Measurements from ENCODE around the gene CFAP100. TPM values are rescaled to one million over a fixed set of nuclear protein-coding genes. Genes with fewer than 3 reads are reported as not detected.

The CFAP100 gene
- total RNA-seq, 1 donor from 2014 or later = not detected

DNA sequence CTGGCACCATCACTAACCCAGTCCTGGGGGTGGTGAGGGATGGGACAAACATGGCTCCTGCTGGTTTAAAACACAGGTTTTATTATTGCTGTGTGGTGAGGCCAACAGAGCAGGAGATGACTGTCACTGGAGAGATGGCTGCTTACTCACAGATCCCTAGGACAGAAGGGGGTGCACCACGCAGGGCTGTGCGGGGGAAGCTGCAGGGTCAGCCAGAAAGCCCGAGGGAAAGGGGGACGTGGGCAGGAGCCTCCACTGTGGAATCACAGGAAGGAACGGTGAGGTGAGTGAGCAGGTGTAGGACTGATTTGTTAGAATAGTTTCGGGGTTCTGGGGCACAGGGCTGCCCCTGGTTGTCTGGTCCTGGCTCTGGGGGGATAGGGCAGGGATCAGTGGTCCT, 7.5 kb downstream of the CFAP100 start:
- Histone ChIP-seq H3K27me3 (no peaks in the 10 kb centered on the region), H2AFZ (replicated peaks) (no peak overlapping the region), H3K36me3 (no peaks in the 10 kb centered on the region), H3K4me3 (no peak overlapping the region), H3F3A (ENCODE audit: low read depth) (no peaks in the 10 kb centered on the region), H3K79me2 (ENCODE audit: low read depth) (no peaks in the 10 kb centered on the region), H3K4me1 (no peaks in the 10 kb centered on the region), H4K20me1 (ENCODE audit: low read depth) (no peaks in the 10 kb centered on the region), H3K27ac (no peak overlapping the region), H3K9me3 (ENCODE audit: low read depth) (no peaks in the 10 kb centered on the region), H3K4me2 (no peak overlapping the region), H3K9ac (no peak overlapping the region)
- Mint-ChIP-seq H3K4me3 (no peak overlapping the region), H3K27ac (no peak overlapping the region), H3K9me3 (no peaks in the 10 kb centered on the region), H3K4me1 (peaks cover 11% of the 10 kb centered on the region), H3K36me3 (peaks cover 3% of the 10 kb centered on the region), H3K27me3 (ENCODE audit: insufficient read depth, low read depth) (peaks cover 10% of the 10 kb centered on the region)
- TF ChIP-seq, protein P1, sequence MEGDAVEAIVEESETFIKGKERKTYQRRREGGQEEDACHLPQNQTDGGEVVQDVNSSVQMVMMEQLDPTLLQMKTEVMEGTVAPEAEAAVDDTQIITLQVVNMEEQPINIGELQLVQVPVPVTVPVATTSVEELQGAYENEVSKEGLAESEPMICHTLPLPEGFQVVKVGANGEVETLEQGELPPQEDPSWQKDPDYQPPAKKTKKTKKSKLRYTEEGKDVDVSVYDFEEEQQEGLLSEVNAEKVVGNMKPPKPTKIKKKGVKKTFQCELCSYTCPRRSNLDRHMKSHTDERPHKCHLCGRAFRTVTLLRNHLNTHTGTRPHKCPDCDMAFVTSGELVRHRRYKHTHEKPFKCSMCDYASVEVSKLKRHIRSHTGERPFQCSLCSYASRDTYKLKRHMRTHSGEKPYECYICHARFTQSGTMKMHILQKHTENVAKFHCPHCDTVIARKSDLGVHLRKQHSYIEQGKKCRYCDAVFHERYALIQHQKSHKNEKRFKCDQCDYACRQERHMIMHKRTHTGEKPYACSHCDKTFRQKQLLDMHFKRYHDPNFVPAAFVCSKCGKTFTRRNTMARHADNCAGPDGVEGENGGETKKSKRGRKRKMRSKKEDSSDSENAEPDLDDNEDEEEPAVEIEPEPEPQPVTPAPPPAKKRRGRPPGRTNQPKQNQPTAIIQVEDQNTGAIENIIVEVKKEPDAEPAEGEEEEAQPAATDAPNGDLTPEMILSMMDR (IDR thresholded peaks at IDR 0.05) = no peak
- TF ChIP-seq EZH2phosphoT487 (IDR thresholded peaks at IDR 0.05) (no peak), EZH2 (IDR thresholded peaks at IDR 0.05) (no peak)
- no peak for DNase-seq (ENCODE audit: low spot score)

DNA sequence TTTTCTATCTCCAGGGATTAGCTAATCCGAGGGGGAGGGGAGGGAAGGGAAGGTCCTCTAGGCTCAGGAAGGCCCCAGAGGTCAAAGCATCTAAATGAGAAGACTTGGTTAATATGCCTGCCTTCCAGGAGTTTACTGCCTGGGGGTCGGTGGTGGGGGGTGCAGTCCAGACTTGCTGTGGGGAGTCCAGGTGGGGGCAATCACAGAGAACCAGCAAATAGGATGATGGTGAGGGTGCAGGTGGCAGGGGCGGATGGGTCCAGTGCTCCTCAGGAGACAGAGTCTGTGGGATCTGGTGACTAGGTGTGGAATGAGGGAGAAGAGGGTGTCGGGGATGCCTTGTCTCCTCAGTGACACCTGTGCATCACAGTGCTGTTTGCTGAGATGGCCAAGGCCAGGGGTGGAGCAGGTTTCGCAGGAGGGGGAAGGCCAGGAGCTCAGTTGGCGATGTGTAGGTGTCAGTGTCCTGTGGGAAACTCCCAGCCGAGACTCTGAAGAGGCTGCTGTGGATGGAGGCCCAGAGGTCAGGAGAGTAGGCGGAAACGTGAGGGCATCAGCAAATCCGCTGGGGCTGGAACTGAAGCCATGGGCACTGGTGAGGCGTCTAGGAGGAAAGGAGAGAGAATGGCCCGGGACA, 8.1 kb downstream of the CFAP100 start:
- no peaks in the 10 kb centered on the region for H3K9me3 Mint-ChIP-seq
- Histone ChIP-seq H4K20me1 (ENCODE audit: low read depth) (no peaks in the 10 kb centered on the region), H3K4me2 (no peak overlapping the region), H2AFZ (replicated peaks) (no peak overlapping the region), H3K79me2 (ENCODE audit: low read depth) (no peaks in the 10 kb centered on the region), H3K4me3 (no peak overlapping the region), H3F3A (ENCODE audit: low read depth) (no peaks in the 10 kb centered on the region), H3K4me1 (no peaks in the 10 kb centered on the region), H3K36me3 (no peaks in the 10 kb centered on the region), H3K27me3 (no peaks in the 10 kb centered on the region), H3K9ac (no peak overlapping the region), H3K9me3 (ENCODE audit: low read depth) (no peaks in the 10 kb centered on the region), H3K27ac (no peak overlapping the region)
- H3K4me1 Mint-ChIP-seq = peaks cover 11% of the 10 kb centered on the region
- H3K27ac Mint-ChIP-seq = no peak overlapping the region
- peaks cover 3% of the 10 kb centered on the region for H3K36me3 Mint-ChIP-seq
- no peak for DNase-seq (ENCODE audit: low spot score)
- H3K4me3 Mint-ChIP-seq = no peak overlapping the region
- H3K27me3 Mint-ChIP-seq (ENCODE audit: insufficient read depth, low read depth) = peaks cover 10% of the 10 kb centered on the region
- TF ChIP-seq, protein P1 (IDR thresholded peaks at IDR 0.05) = no peak
- TF ChIP-seq EZH2 (IDR thresholded peaks at IDR 0.05) (no peak), EZH2phosphoT487 (IDR thresholded peaks at IDR 0.05) (no peak)

DNA sequence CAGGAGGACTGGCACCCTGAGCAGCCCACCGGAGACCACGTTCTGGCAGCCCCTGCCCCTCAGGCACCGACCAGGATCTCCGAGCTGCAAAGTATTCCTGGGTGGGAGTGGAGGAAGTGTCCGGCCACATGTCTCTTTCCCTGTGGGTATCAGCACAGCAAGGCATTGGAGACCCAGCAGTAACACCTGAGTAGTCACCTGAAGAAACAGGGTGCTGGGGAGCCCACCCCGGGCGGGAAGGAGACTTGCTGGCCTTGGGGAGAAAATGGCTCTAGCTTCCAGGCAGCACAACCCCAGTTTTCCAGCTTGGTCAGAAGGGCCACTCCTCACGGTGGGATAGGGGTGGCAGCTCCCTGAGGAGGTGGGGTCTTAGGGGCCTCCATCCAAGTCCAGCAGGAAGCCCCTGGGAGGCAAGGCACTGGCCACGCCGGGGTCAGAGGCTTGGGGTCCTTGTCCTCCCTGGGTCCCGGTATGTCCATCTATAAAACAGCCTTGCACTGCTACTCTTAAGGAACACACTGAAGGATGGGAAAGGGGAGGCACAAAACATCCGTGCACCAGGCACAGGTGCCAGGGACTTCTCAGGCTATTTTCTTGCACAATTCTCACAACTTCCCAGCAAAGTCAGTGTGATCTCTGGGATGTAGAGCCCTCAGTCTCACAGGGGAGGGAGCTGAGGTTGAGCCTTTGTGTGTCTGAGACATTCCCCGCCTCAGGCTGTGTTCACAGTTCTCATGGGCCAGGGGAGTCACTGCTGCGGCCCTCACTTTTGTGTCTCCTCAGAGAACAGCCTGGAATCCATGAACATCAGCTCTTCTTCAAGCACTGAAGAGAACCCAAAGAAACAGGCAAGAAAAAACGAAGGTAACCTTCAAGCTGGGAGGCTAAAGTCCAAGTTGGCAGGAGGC, 11.9 kb downstream of the CFAP100 start:
- Histone ChIP-seq H3K9ac (no peak overlapping the region), H3K4me2 (no peak overlapping the region), H3K27ac (no peak overlapping the region), H3K27me3 (no peaks in the 10 kb centered on the region), H3F3A (ENCODE audit: low read depth) (no peaks in the 10 kb centered on the region), H4K20me1 (ENCODE audit: low read depth) (no peaks in the 10 kb centered on the region), H3K4me1 (no peaks in the 10 kb centered on the region), H3K4me3 (no peak overlapping the region), H3K36me3 (no peaks in the 10 kb centered on the region), H2AFZ (replicated peaks) (no peak overlapping the region), H3K79me2 (ENCODE audit: low read depth) (no peaks in the 10 kb centered on the region), H3K9me3 (ENCODE audit: low read depth) (no peaks in the 10 kb centered on the region)
- Mint-ChIP-seq H3K9me3 (no peaks in the 10 kb centered on the region), H3K27ac (no peak overlapping the region), H3K4me3 (no peak overlapping the region), H3K27me3 (ENCODE audit: insufficient read depth, low read depth) (peaks cover 6% of the 10 kb centered on the region), H3K4me1 (peaks cover 11% of the 10 kb centered on the region), H3K36me3 (no peaks in the 10 kb centered on the region)
- no peak for DNase-seq (ENCODE audit: low spot score)
- TF ChIP-seq, protein P1 (IDR thresholded peaks at IDR 0.05) = no peak
- TF ChIP-seq EZH2phosphoT487 (IDR thresholded peaks at IDR 0.05) = no peak
- TF ChIP-seq EZH2 (IDR thresholded peaks at IDR 0.05) = no peak

All from neural progenitor cell (in vitro differentiated cells).